HepG2 (cell line): ENCODE measurements around the gene TUBA4B. TPM values are rescaled to one million over a fixed set of nuclear protein-coding genes. Genes with fewer than 3 reads are reported as not detected.

Source experiments
- FOXK1 ChIP-seq: sonication (generic); formaldehyde crosslinking; IDR thresholded peaks from 2 replicates; pipeline ENCODE4 v1.4.0; 2020; ENCODE audit warnings: low read depth, missing genetic modification reagents, borderline replicate concordance
- JUNB ChIP-seq: sonication (generic); formaldehyde crosslinking; IDR thresholded peaks from 2 replicates; pipeline ENCODE4 v1.8.0; 2022; ENCODE audit warnings: missing genetic modification reagents, mild to moderate bottlenecking, borderline replicate concordance
- NFRKB ChIP-seq: fragments of 450-650 bp; IDR thresholded peaks from 2 replicates; pipeline ENCODE4 v1.6.1; 2017
- RFX5 ChIP-seq: IDR thresholded peaks from 2 replicates; pipeline ENCODE4 v1.6.1; 2011; ENCODE audit warnings: low read depth, low read length, improper control_type of control experiment
- RFXANK ChIP-seq: IDR thresholded peaks from 2 replicates; pipeline ENCODE4 v1.6.1; 2016
- SP140L ChIP-seq: sonication (generic); formaldehyde crosslinking; IDR thresholded peaks from 2 replicates; pipeline ENCODE4 v1.4.0; 2020; ENCODE audit warnings: missing genetic modification reagents, borderline replicate concordance
- XBP1 ChIP-seq: sonication (generic); formaldehyde crosslinking; IDR thresholded peaks from 2 replicates; pipeline ENCODE4 v1.5.0; 2020; ENCODE audit warnings: missing genetic modification reagents
- ZBTB3 ChIP-seq: sonication (generic); formaldehyde crosslinking; IDR thresholded peaks from 2 replicates; pipeline ENCODE4 v1.4.0; 2020; ENCODE audit warnings: low read depth, mild to moderate bottlenecking, moderate library complexity, missing genetic modification reagents, borderline replicate concordance
- ZNF101 ChIP-seq: sonication (generic); formaldehyde crosslinking; IDR thresholded peaks from 2 replicates; pipeline ENCODE4 v1.4.0; 2020; ENCODE audit warnings: mild to moderate bottlenecking, low read depth, missing genetic modification reagents, borderline replicate concordance
- ZNF180 ChIP-seq: sonication (generic); formaldehyde crosslinking; IDR thresholded peaks from 2 replicates; pipeline ENCODE4 v1.4.0; 2020; ENCODE audit warnings: low read depth, missing genetic modification reagents, borderline replicate concordance
- ZNF326 ChIP-seq: sonication (generic); formaldehyde crosslinking; IDR thresholded peaks from 2 replicates; pipeline ENCODE4 v1.4.0; 2020; ENCODE audit warnings: missing genetic modification reagents, borderline replicate concordance
- ZNF556 ChIP-seq: sonication (generic); formaldehyde crosslinking; IDR thresholded peaks from 2 replicates; pipeline ENCODE4 v1.4.0; 2020; ENCODE audit warnings: mild to moderate bottlenecking, missing genetic modification reagents, borderline replicate concordance
- ZNF567 ChIP-seq: sonication (generic); formaldehyde crosslinking; IDR thresholded peaks from 2 replicates; pipeline ENCODE4 v1.8.1; 2023; ENCODE audit warnings: mild to moderate bottlenecking, missing genetic modification reagents, borderline replicate concordance
- ZNF709 ChIP-seq: sonication (generic); formaldehyde crosslinking; IDR thresholded peaks from 2 replicates; pipeline ENCODE4 v1.5.0; 2020; ENCODE audit warnings: mild to moderate bottlenecking, missing genetic modification reagents
- ZNF792 ChIP-seq: IDR thresholded peaks from 2 replicates; pipeline ENCODE4 v1.6.1; 2016
- polyA plus RNA-seq, 8 experiments: library from polyadenylated mRNA; depleted of rRNA in 3 of 8; stranded (reverse) in 7 of 8; unstranded in 1 of 8; fragments of >200 nt; fragmentation: Illumina TruSeq in 4 of 8; extraction: Trizol in 4 of 8; gene quantifications; 2 replicates each; pipeline versions ENCODE4 v1.2.1 to v1.2.3, GENCODE V29; 2011 to 2016; ENCODE audit warnings: low read depth in 4 of 8, missing spikeins in 1 of 8, mixed read lengths in 1 of 8; ENCODE audit not compliant: insufficient read depth in 1 of 8
- total RNA-seq, 5 experiments: library from RNA; depleted of rRNA; stranded (reverse); fragments of >200 nt; fragmentation: Illumina TruSeq; extraction: Trizol; gene quantifications; 2 replicates each; pipeline ENCODE4 v1.2.3, GENCODE V29; 2016; ENCODE audit warnings: low read depth in 1 of 5
- TF ChIP-seq, protein P1 (sequence below): sonication (generic); formaldehyde crosslinking; IDR thresholded peaks from 2 replicates; pipeline ENCODE4; 2020; ENCODE audit warnings: missing genetic modification reagents, mild to moderate bottlenecking, borderline replicate concordance
- TF ChIP-seq, protein P2 (sequence below), 2 experiments: sonication (generic) in 1 of 2; formaldehyde crosslinking in 1 of 2; IDR thresholded peaks; 2 replicates each; pipeline versions ENCODE4 v1.4.0 to v1.6.1; 2016 to 2020; ENCODE audit warnings: borderline replicate concordance in 1 of 2, low read depth in 1 of 2, mild to moderate bottlenecking in 1 of 2, missing genetic modification reagents in 1 of 2
- TF ChIP-seq, protein P3 (sequence below): sonication (generic); formaldehyde crosslinking; IDR thresholded peaks from 2 replicates; pipeline ENCODE4 v1.4.0; 2020; ENCODE audit warnings: missing genetic modification reagents, borderline replicate concordance

The TUBA4B gene
- total and polyA plus RNA-seq, 2 of the 13 experiments (the other 11 are each of a cell fraction or from before 2014, with no cell fraction given): 0.18 to 0.22 TPM

DNA sequence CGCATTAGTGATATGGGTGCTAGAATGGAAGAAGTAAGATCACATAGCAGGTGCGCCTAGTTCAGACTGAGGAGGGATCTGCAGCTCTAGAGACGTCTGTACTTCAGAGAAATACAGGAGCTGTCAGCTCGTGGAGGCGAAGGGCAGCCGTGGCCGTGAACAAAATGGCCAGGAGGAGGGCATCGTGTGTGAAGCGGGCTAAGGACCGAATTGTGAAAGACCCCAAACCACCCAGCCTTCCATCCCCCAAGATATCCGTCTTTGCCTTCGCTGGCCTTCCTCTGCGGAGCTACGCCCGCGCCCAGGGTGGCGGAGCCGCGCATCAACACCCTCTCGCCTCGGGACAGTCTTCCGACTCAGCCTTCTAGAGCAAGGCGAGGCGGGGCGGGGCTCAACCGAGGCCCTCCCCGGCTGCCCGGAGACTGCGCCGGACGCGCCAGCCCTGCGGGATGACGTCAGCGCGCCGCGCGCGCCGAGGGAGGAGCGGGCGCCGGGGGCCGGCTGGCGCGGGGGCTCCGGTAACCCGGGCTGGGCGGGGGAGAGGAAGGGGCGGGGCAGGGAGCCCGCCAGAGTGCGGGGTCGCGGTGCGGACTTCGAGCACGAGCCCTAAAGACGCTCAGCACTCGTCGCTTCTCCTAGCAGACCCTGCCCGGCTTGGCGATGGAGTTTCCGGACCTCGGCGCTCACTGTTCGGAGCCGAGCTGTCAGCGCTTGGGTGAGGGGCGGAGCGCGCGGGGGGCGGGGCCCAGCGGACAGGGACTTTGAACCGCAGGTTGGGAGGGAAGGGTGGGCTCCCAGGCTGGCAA lies 46.5 kb upstream of the TUBA4B start, which contains the start of gene ZFAND2B (continued):
- TF ChIP-seq, protein P1, sequence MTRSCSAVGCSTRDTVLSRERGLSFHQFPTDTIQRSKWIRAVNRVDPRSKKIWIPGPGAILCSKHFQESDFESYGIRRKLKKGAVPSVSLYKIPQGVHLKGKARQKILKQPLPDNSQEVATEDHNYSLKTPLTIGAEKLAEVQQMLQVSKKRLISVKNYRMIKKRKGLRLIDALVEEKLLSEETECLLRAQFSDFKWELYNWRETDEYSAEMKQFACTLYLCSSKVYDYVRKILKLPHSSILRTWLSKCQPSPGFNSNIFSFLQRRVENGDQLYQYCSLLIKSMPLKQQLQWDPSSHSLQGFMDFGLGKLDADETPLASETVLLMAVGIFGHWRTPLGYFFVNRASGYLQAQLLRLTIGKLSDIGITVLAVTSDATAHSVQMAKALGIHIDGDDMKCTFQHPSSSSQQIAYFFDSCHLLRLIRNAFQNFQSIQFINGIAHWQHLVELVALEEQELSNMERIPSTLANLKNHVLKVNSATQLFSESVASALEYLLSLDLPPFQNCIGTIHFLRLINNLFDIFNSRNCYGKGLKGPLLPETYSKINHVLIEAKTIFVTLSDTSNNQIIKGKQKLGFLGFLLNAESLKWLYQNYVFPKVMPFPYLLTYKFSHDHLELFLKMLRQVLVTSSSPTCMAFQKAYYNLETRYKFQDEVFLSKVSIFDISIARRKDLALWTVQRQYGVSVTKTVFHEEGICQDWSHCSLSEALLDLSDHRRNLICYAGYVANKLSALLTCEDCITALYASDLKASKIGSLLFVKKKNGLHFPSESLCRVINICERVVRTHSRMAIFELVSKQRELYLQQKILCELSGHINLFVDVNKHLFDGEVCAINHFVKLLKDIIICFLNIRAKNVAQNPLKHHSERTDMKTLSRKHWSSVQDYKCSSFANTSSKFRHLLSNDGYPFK: peak; percentile 44; the same call in 1 of the 2 replicates
- no peak for TF ChIP-seq ZNF180
- TF ChIP-seq ZNF326 (CRISPR knock-in tag): 0 out of 2 replicates have a peak, but pooled peaks have one; percentile 71
- peak; percentile 70 for TF ChIP-seq RFX5
- peak; percentile 80; the same call in 1 of the 2 replicates for TF ChIP-seq ZNF792 (CRISPR knock-in tag)
- TF ChIP-seq ZNF101 (CRISPR knock-in tag): 0 out of 2 replicates have a peak, but pooled peaks have one; percentile 78
- peak; percentile 85; the same call in 1 of the 2 replicates for TF ChIP-seq ZNF556 (CRISPR knock-in tag)
- TF ChIP-seq ZNF567 (CRISPR knock-in tag): no peak
- TF ChIP-seq RFXANK (CRISPR knock-in tag): no peak; the same call in 1 of the 2 replicates
- no peak; the same call in 1 of the 2 replicates for TF ChIP-seq FOXK1
- TF ChIP-seq SP140L (CRISPR knock-in tag): peak; percentile 66; the same call in 1 of the 2 replicates
- TF ChIP-seq, protein P2, sequence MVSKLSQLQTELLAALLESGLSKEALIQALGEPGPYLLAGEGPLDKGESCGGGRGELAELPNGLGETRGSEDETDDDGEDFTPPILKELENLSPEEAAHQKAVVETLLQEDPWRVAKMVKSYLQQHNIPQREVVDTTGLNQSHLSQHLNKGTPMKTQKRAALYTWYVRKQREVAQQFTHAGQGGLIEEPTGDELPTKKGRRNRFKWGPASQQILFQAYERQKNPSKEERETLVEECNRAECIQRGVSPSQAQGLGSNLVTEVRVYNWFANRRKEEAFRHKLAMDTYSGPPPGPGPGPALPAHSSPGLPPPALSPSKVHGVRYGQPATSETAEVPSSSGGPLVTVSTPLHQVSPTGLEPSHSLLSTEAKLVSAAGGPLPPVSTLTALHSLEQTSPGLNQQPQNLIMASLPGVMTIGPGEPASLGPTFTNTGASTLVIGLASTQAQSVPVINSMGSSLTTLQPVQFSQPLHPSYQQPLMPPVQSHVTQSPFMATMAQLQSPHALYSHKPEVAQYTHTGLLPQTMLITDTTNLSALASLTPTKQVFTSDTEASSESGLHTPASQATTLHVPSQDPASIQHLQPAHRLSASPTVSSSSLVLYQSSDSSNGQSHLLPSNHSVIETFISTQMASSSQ (IDR thresholded peaks at IDR 0.05; ENCODE audit: low read depth): no peak
- TF ChIP-seq, protein P2 (CRISPR knock-in tag; IDR thresholded peaks at IDR 0.05; ENCODE audit: borderline replicate concordance): peak; percentile 40; the same call in 1 of the 2 replicates
- TF ChIP-seq, protein P3, sequence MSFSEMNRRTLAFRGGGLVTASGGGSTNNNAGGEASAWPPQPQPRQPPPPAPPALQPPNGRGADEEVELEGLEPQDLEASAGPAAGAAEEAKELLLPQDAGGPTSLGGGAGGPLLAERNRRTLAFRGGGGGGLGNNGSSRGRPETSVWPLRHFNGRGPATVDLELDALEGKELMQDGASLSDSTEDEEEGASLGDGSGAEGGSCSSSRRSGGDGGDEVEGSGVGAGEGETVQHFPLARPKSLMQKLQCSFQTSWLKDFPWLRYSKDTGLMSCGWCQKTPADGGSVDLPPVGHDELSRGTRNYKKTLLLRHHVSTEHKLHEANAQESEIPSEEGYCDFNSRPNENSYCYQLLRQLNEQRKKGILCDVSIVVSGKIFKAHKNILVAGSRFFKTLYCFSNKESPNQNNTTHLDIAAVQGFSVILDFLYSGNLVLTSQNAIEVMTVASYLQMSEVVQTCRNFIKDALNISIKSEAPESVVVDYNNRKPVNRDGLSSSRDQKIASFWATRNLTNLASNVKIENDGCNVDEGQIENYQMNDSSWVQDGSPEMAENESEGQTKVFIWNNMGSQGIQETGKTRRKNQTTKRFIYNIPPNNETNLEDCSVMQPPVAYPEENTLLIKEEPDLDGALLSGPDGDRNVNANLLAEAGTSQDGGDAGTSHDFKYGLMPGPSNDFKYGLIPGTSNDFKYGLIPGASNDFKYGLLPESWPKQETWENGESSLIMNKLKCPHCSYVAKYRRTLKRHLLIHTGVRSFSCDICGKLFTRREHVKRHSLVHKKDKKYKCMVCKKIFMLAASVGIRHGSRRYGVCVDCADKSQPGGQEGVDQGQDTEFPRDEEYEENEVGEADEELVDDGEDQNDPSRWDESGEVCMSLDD (CRISPR knock-in tag): no peak
- 0 out of 2 replicates have a peak, but pooled peaks have one; percentile 74 for TF ChIP-seq ZBTB3 (CRISPR knock-in tag)
- TF ChIP-seq NFRKB: no peak
- no peak for TF ChIP-seq JUNB (CRISPR knock-in tag)
- no peak for TF ChIP-seq XBP1 (CRISPR knock-in tag)
- TF ChIP-seq ZNF709 (CRISPR knock-in tag): peak; percentile 88
